ENCODE data around the gene LMLN. TPM values are rescaled to one million over a fixed set of nuclear protein-coding genes. Genes with fewer than 3 reads are reported as not detected.
A peak's percentile ranks its signal among the peaks of the same experiment; 100 is the strongest.

LMLN gene
- total and polyA plus RNA-seq, 2 of the 8 experiments (the other 6 are each of a cell fraction or from before 2014, with no cell fraction given): 3.9 to 5.0 TPM

DNA sequence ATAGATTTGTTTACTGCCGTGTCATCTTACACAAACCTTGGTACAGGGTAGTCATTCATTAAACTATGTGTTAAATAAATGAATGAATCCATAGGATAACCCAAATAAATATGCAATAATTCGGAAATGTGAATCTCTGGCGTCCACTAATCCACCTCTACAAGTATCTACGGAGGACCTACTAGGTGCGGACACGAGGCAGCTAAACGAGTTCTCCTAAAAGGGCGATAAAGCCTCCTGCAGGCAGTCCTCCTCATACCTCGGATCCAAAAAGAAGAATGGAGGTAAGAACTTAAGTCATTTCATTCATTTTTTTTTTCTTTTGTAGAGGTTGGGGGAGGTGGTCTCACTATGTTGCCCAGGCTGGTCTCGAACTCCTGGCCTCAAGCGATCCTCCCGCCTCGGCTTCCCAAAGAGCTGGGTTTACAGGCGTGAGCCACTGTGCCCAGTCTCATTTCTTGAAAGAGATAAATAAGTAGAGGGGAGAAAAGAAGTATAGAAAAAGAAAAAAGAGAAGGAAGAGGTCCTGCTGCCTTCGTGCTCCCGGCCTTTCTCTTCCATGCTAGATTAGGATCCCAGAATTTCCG lies 10.7 kb upstream of the LMLN start:
- WGBS, 2 experiments (ENCODE audit: extremely low coverage in 1 of 2, insufficient coverage in 1 of 2, insufficient read length in 1 of 2, insufficient replicate concordance in 2 of 2, low coverage in 1 of 2, low lambda C conversion rate in 2 of 2, missing lambda C conversion rate in 1 of 2): 29% methylated on average over 17 of the region's 17 CpGs; no CpG with 5 or more reads in 1 of the 2 experiments
- Histone ChIP-seq H2AK5ac (ENCODE audit: low read depth, low read length) (no peak overlapping the region), H4K5ac (ENCODE audit: insufficient read length, low read depth, low read length) (no peak overlapping the region), H3K18ac (ENCODE audit: extremely low read depth, low read length) (no peak overlapping the region), H4K8ac (ENCODE audit: extremely low read depth, insufficient read depth, low read length) (no peak overlapping the region), H2BK120ac (replicated peaks; ENCODE audit: low read depth, low read length) (no peak overlapping the region), H3K9me3 (ENCODE audit: insufficient read depth in 2 of 2, low read depth in 1 of 2, low read length in 1 of 2) (no peaks in the 10 kb centered on the region), H3K56ac (replicated peaks; ENCODE audit: insufficient read length, low read depth, low read length) (no peak overlapping the region), H3K4me3 (ENCODE audit: extremely low read depth in 1 of 4, insufficient read depth in 2 of 4, low read depth in 3 of 4, low read length in 4 of 4) (peak overlapping the region; percentile 71 to 99 (median 96)), H3K4ac (replicated peaks; ENCODE audit: insufficient read length, low read depth, low read length) (no peak overlapping the region), H3K27me3 (replicated peaks in 1 of 4; ENCODE audit: control insufficient read depth in 3 of 4, extremely low read depth in 1 of 4, insufficient read depth in 3 of 4, low read length in 3 of 4) (no peaks in the 10 kb centered on the region), H3K14ac (ENCODE audit: insufficient read length) (no peak overlapping the region), H4K91ac (replicated peaks; ENCODE audit: insufficient read length, low read length) (no peak overlapping the region), H4K20me1 (replicated peaks in 1 of 2; ENCODE audit: control insufficient read depth in 1 of 2, insufficient read depth in 2 of 2, low read length in 2 of 2) (peaks cover 4 to 10% of the 10 kb centered on the region in 2 experiments), H3K23me2 (ENCODE audit: low read depth, low read length) (no peaks in the 10 kb centered on the region; the same call in 1 of the 2 replicates), H3K9ac (replicated peaks in 1 of 4; ENCODE audit: extremely low read depth in 1 of 4, low read depth in 3 of 4, low read length in 3 of 4) (peak overlapping the region; percentile 47 to 100 (median 76)), H2BK15ac (ENCODE audit: low read length) (no peak overlapping the region), H3K79me2 (ENCODE audit: control insufficient read depth in 1 of 2, insufficient read depth in 2 of 2, low read length in 2 of 2) (peaks cover 7 to 38% of the 10 kb centered on the region in 2 experiments), H2AFZ (ENCODE audit: low read length) (peak overlapping the region; percentile 86; the same call in 1 of the 2 replicates), H3K23ac (ENCODE audit: insufficient read length) (no peak overlapping the region), H3K27ac (ENCODE audit: low read depth, low read length) (peak overlapping the region; percentile 96), H2BK5ac (ENCODE audit: low read depth, low read length) (no peak overlapping the region; the same call in 1 of the 2 replicates), H3K36me3 (ENCODE audit: control insufficient read depth in 2 of 4, insufficient read depth in 4 of 4, low read length in 3 of 4) (peaks cover 19 to 35% (median 29%) of the 10 kb centered on the region in 4 experiments), H3K4me2 (ENCODE audit: insufficient read depth in 1 of 2, low read depth in 2 of 2, low read length in 2 of 2) (peak overlapping the region; percentile 58 to 77), H3K79me1 (ENCODE audit: low read depth, low read length) (no peaks in the 10 kb centered on the region), H2BK20ac (ENCODE audit: low read length) (no peak overlapping the region), H2BK12ac (ENCODE audit: low read depth, low read length) (no peak overlapping the region), H3K4me1 (replicated peaks in 1 of 4; ENCODE audit: control insufficient read depth in 3 of 4, insufficient read depth in 4 of 4, low read length in 3 of 4) (peaks cover 0 to 8% (median 4%) of the 10 kb centered on the region in 4 experiments; a peak in 5 of 7 replicates)
- DNase-seq (ENCODE audit: low read depth in 1 of 2, low spot score in 2 of 2) (no peak), FAIRE-seq (no peak)
- TF ChIP-seq RAD21 (IDR thresholded peaks at IDR 0.05 in 1 of 2, conservative IDR thresholded peaks at IDR 0.05 in 1 of 2; ENCODE audit: low read depth in 2 of 2, low read length in 2 of 2): no peak
- TF ChIP-seq PHF8 (conservative IDR thresholded peaks at IDR 0.05; ENCODE audit: low read depth, low read length): 0 out of 2 replicates have a peak, but pooled peaks have one; percentile 4
- POLR2A ChIA-PET (ENCODE audit: partially characterized antibody): interaction anchor here (0.6 to 5.3 kb wide), 11 partner anchors 9 to 159 kb away, joined by 3 to 69 read pairs (median 5); partner anchors contain the start of gene LMLN
- CTCF ChIA-PET (ENCODE audit: partially characterized antibody): interaction anchor here (0.9 to 1.0 kb wide), 4 partner anchors 42 to 101 kb away, joined by 3 to 4 read pairs (median 3); no protein-coding TSS in a partner anchor

Measured in H1 (cell line).